ENCODE results near the gene PARVG. TPM values are rescaled to one million over a fixed set of nuclear protein-coding genes. Genes with fewer than 3 reads are reported as not detected.

Gene PARVG
- total RNA-seq, 1 experiment from 2014 or later = 13.9 TPM

- Histone ChIP-seq H3K4me1 (ENCODE audit: insufficient read depth, low read length, poor library complexity, severe bottlenecking) (no peaks in the 10 kb centered on the region), H3K36me3 (ENCODE audit: insufficient read depth, low read length, poor library complexity, severe bottlenecking) (no peaks in the 10 kb centered on the region), H3K27me3 (replicated peaks; ENCODE audit: insufficient read depth, low read depth, low read length, poor library complexity) (no peaks in the 10 kb centered on the region), H3K4me3 (ENCODE audit: low read depth, low read length, poor library complexity, severe bottlenecking) (no peak overlapping the region), H3K27ac (ENCODE audit: low read depth, low read length, poor library complexity, severe bottlenecking) (no peak overlapping the region), H3K9me3 (ENCODE audit: low read depth, low read length, poor library complexity, severe bottlenecking) (no peaks in the 10 kb centered on the region)
- CTCF ChIA-PET = no interaction called here
- intact Hi-C loops (cut with micrococcal nuclease; ENCODE audit: unreplicated experiment) = no loop called here
- POLR2A ChIA-PET (ENCODE audit: low non-redundant PET) = no interaction called here
- DNase-seq (ENCODE audit: low spot score) = no peak
- TF ChIP-seq EZH2 (IDR thresholded peaks at IDR 0.05; ENCODE audit: borderline replicate concordance, low read depth, low read length, poor library complexity, severe bottlenecking) = no peak
- TF ChIP-seq CTCF (conservative IDR thresholded peaks at IDR 0.05; ENCODE audit: low read depth, low read length) = no peak
- no TSS peak for BruUV-seq (replicated peaks)
Measured at GRCh38 chr22:44196731-44197131, 16.0 kb downstream of the PARVG start.

GRCh38 chr22:44197271-44197670 is 16.5 kb downstream of the PARVG start:
- no TSS peak for BruUV-seq (replicated peaks)
- ChIA-PET CTCF (no interaction called here), POLR2A (ENCODE audit: low non-redundant PET) (no interaction called here)
- DNase-seq (ENCODE audit: low spot score) = no peak
- no peaks in the 10 kb centered on the region for H3K9me3 ChIP-seq (ENCODE audit: low read depth, low read length, poor library complexity, severe bottlenecking)
- intact Hi-C loops (cut with micrococcal nuclease; ENCODE audit: unreplicated experiment) = no loop called here
- no peak overlapping the region for H3K4me3 ChIP-seq (ENCODE audit: low read depth, low read length, poor library complexity, severe bottlenecking)
- no peak for TF ChIP-seq EZH2 (IDR thresholded peaks at IDR 0.05; ENCODE audit: borderline replicate concordance, low read depth, low read length, poor library complexity, severe bottlenecking)
- TF ChIP-seq CTCF (conservative IDR thresholded peaks at IDR 0.05; ENCODE audit: low read depth, low read length) = no peak
- H3K4me1 ChIP-seq (ENCODE audit: insufficient read depth, low read length, poor library complexity, severe bottlenecking) = no peaks in the 10 kb centered on the region
- H3K27ac ChIP-seq (ENCODE audit: low read depth, low read length, poor library complexity, severe bottlenecking) = no peak overlapping the region
- H3K27me3 ChIP-seq (replicated peaks; ENCODE audit: insufficient read depth, low read depth, low read length, poor library complexity) = no peaks in the 10 kb centered on the region
- no peaks in the 10 kb centered on the region for H3K36me3 ChIP-seq (ENCODE audit: insufficient read depth, low read length, poor library complexity, severe bottlenecking)

GRCh38 chr22:44199164-44199563 is 18.4 kb downstream of the PARVG start:
- Histone ChIP-seq H3K36me3 (ENCODE audit: insufficient read depth, low read length, poor library complexity, severe bottlenecking) (no peaks in the 10 kb centered on the region), H3K4me1 (ENCODE audit: insufficient read depth, low read length, poor library complexity, severe bottlenecking) (no peaks in the 10 kb centered on the region), H3K27ac (ENCODE audit: low read depth, low read length, poor library complexity, severe bottlenecking) (no peak overlapping the region), H3K4me3 (ENCODE audit: low read depth, low read length, poor library complexity, severe bottlenecking) (no peak overlapping the region), H3K27me3 (replicated peaks; ENCODE audit: insufficient read depth, low read depth, low read length, poor library complexity) (no peaks in the 10 kb centered on the region), H3K9me3 (ENCODE audit: low read depth, low read length, poor library complexity, severe bottlenecking) (no peaks in the 10 kb centered on the region)
- no peak for TF ChIP-seq EZH2 (IDR thresholded peaks at IDR 0.05; ENCODE audit: borderline replicate concordance, low read depth, low read length, poor library complexity, severe bottlenecking)
- POLR2A ChIA-PET (ENCODE audit: low non-redundant PET) = no interaction called here
- intact Hi-C loops (cut with micrococcal nuclease; ENCODE audit: unreplicated experiment) = no loop called here
- CTCF ChIA-PET = no interaction called here
- DNase-seq (ENCODE audit: low spot score) = no peak
- no TSS peak for BruUV-seq (replicated peaks)

GRCh38 chr22:44199866-44200265 is 19.1 kb downstream of the PARVG start:
- Histone ChIP-seq H3K4me1 (ENCODE audit: insufficient read depth, low read length, poor library complexity, severe bottlenecking) (no peaks in the 10 kb centered on the region), H3K4me3 (ENCODE audit: low read depth, low read length, poor library complexity, severe bottlenecking) (no peak overlapping the region), H3K36me3 (ENCODE audit: insufficient read depth, low read length, poor library complexity, severe bottlenecking) (no peaks in the 10 kb centered on the region), H3K9me3 (ENCODE audit: low read depth, low read length, poor library complexity, severe bottlenecking) (no peaks in the 10 kb centered on the region), H3K27ac (ENCODE audit: low read depth, low read length, poor library complexity, severe bottlenecking) (no peak overlapping the region), H3K27me3 (replicated peaks; ENCODE audit: insufficient read depth, low read depth, low read length, poor library complexity) (no peaks in the 10 kb centered on the region)
- BruUV-seq (replicated peaks) = no TSS peak
- DNase-seq (ENCODE audit: low spot score) = no peak
- POLR2A ChIA-PET (ENCODE audit: low non-redundant PET) = no interaction called here
- CTCF ChIA-PET = no interaction called here
- no peak for TF ChIP-seq EZH2 (IDR thresholded peaks at IDR 0.05; ENCODE audit: borderline replicate concordance, low read depth, low read length, poor library complexity, severe bottlenecking)
- intact Hi-C loops (cut with micrococcal nuclease; ENCODE audit: unreplicated experiment) = no loop called here

All from A673 (cell line).